Femur (tissue), 1 donor: Measurements from ENCODE around the gene COL23A1.

Source experiments
- DNase-seq: peaks from one replicate; pipeline ENCODE4 v3.0.0-alpha.2; 2017

The COL23A1 gene

DNA sequence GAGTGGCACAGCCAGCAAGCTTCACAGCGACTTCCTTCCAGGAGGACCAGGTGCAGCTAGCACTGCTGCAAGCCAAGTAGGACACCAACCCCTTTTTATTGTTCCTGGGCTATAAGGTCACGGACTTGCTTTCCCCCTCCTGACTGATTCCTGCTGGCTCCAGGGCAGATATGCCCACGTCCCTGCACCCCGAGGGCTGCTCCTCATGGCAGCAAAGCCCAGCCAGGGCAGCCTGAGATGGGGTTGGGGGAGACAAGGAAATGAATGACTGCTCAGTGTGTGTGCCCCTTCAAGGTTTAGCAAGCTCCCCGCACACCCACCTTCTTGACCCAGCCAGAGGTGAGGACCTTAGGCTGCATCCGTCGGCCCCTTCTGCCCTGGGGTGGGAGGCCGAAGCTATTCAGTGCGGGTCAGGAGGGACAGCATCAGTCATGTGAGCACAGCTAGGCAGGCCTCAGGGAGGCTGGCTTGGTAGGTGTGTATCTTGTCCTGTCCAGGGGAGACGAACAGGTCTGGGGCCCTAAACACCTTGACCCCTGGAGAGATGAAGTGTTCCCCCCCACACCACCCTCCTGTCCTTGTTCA is 221.4 kb downstream of the COL23A1 start:
- DNase-seq = no peak

- no peak for DNase-seq
Measured at GRCh38 chr5:178368274-178368673, 221.9 kb downstream of the COL23A1 start.

GRCh38 chr5:178367736-178368120 is 222.5 kb downstream of the COL23A1 start:
- no peak for DNase-seq

DNA sequence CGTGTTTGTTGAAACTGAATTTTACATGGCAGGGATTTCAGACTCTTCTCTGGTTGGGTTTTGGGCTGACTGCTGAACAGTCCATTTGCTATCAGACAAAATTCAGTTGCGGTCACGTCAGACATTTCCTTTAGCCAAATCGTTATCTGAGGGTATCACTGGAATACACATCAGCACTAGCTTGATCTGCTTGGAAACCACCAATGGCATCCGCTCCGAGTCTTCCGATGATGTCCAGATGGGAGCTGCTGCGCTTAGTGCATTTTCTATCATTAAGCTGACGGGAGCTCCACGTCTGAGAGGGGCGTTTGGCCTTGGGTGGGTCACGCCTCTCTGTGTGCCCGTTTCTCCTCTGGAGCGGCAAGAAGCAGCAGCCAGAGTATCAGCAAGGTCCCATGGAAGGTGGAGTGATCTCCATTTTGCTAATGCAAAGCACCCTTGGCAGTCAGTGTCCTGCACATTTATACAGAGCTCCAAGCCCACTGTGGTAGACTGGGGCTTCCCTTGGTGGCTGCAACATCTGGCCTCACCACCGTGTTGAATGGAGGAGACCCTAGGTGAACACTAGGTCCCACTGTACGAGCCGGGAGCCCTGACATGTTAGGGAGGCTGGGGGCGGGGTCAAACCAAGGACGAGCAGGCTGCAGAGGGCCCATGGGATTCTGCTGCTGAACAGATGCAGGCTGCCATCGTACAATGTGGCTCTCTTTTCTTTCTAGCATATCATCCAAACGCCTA is 223.0 kb downstream of the COL23A1 start:
- DNase-seq = no peak

GRCh38 chr5:178365501-178366440 is 224.4 kb downstream of the COL23A1 start:
- no peak for DNase-seq

GRCh38 chr5:178364326-178364675 is 225.9 kb downstream of the COL23A1 start:
- no peak for DNase-seq

DNA sequence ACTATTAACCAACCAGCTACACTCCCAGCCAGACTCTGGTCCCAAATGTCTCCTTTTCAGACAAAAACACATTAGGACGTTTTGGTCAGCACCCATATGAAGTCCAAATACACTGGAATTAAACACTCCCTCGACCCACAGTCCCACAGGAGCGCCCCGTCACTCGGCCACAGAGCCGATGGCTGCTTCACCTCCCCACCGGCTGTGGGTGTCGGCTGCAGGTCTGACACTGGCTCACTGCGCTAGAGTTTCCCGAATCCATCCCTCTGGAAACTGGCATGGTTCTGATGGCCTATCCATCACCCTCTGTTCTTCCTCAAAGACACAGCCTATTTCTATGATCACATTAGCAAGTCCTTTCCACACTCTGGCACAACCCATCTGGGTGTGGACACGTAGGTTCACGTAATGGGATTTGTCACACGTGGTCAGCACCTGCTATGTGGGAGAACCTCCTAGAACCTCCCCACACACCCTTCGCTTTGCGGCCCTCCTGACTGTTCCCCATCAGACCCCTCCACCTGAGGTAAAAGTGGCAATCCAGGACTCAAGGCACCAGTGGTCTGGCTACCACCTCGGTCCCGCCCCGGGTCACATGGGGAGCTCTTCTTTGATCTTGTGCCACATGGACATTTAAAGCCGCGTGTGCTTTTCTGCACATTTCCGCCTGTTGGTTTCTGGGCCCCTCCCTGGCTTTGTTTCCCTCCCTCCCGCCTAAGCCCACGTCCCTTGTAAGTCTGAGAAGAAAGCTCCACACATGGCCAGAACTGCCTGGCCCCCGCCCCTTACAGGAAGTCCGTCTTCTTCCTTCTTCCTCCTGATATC is 226.5 kb downstream of the COL23A1 start:
- DNase-seq = no peak

DNA sequence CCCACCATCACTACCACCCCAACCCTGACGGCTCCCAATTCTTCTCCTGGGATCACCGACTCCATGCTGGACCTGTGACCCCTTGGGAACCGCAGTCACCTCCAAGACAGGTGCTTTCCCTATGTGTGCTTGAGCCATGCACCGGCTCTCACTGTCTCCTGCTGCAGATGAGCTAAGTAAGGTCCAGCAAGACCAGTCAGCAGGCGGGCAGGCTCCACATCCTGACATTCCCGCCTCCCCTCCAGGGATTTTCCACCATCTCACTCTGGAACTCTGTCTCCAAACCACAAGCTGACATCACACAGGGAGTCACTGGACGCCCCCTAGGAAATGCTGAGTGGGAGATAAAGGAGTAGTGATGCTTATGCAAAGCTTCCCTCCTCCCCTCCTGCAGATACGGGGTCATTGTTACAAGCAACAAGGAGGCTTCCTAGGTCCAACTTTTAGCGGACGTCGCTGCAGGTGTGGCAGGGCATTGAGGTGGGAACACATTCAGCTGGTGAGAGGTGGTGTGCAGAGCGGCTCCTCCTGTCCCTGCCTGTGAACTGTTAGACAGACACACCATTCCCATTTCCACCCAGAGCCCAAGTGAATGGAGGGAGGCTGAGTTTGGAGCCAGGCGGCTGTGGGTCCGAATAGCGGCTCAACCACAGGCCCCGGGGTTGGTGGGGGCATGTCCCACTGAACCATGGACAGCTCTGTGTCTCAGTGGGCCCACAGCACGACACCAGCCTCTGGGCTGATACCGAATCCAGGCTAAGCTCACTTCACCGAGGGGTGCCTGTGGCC is 228.3 kb downstream of the COL23A1 start:
- DNase-seq = no peak

- no peak for DNase-seq
Measured at GRCh38 chr5:178360926-178361235, 229.3 kb downstream of the COL23A1 start.

- DNase-seq = no peak
Measured at GRCh38 chr5:178360222-178360925, 229.8 kb downstream of the COL23A1 start.

DNA sequence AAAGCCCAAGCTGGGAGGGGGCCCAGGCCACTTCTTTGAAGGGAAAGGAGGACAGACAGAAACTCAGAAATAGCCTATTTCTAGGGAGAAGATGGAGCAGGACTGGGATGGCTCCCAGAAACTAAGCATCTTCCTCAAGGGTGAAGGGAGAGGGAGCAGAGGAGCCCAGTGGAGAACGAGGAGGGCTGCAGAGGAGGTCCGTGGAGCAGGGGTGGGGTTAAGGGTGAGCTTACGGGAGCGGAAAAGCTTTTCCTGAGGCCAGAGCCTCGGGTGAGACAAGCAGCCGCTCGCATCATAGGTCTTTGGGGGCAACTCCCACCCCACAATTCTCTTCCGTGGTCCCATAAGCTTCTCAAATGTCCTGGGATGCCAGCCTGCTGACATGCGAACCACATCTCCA is 230.5 kb downstream of the COL23A1 start:
- DNase-seq = no peak

- DNase-seq = no peak
Measured at GRCh38 chr5:178357678-178358077, 232.5 kb downstream of the COL23A1 start.

- DNase-seq = no peak
Measured at GRCh38 chr5:178357121-178357521, 233.1 kb downstream of the COL23A1 start.

DNA sequence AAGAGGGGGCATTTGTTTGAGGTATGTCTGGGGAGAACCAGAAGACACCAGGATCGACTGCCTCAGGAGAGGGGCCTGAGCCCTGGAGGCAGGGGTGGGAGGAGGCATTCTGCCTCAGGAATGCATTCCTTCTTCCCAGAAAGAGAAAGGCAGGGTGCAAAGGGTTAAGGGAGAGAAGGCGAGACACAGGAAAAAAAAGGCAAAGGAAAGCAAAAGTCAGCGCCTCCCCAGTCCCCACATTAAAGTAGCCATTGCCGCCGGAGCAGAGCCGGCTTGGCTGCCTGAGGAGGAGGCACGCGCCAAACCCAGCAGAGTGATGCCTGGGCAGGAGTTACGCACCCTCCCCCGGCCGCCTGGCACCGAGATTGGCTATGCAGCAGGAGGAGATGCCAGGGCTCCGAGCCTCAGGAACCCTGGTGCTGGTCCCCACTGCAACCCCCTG is 233.7 kb downstream of the COL23A1 start:
- DNase-seq = peak; percentile 58

DNA sequence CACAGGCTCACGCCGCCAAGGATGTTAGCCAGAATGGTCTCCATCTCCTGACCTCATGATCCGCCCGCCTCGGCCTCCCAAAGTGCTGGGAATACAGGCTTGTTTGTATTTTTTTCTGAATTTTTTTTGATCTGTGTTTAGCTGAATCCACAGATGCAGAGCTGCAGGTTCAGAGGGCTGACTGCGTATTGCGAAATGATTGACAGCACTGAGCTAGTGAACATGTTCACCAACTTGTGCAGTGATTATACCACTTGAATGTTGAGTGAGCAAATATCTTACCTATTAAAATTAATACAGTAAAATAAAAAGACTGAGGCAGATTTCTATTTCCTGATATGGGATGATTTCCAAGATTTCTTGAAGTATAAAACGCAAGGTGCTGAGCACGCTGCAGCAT is 234.5 kb downstream of the COL23A1 start:
- no peak for DNase-seq

- no peak for DNase-seq
Measured at GRCh38 chr5:178353461-178353860, 236.7 kb downstream of the COL23A1 start.

DNA sequence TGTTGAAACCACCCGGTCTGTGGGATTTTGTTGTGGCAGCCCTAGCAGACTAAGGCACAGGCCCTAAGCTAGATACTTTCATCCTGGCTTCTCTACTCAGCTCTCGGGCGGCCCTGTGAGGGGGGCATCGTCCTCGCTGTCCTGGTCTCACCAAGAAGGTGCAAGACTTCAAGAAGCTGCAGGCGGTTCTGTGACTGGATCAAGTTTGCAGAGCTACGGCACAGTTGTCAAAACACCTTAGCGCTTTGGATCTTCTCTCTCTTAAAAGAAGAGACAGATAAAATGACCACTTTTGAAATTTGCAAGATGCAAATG is 238.2 kb downstream of the COL23A1 start:
- DNase-seq = no peak

DNA sequence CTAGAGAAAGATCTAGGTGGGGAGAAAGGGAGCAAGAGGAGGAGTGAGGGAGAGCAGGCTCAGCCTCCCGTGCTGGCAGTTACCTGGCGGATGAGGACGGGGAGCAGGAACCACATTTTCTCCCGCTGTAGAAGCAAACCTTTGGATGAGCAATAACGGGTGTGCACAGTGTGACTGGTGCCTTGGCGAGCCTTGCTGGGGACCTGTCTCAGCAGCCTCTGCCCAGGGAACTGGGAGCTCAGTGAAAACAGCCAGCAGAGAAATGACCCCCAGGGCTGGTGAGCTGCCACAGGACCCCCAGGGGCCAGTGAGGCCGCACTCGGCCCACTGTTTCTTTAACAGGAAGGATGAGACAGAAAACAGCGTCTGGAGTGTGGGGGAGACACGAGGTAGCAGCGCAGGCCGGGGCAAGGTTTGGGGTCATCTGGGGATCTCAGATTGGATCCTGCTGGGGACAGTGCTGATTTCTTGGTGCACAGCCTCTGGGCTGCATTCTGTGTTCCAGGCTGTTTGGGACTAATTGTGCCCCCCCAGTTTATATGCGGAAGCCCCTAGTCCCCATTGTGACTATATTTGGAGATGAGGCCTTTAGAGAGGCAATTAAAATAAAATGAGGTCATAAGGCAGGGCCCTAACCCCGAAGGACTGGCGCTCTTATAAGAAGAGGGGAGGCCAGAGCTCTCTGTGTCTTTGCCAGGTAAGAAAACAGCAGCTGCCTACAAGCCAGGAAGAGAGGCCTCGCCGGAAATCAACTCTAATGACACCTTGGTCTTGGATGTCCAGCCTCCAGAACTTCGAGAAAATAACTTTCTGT is 238.8 kb downstream of the COL23A1 start:
- no peak for DNase-seq

GRCh38 chr5:178350361-178351220 is 239.6 kb downstream of the COL23A1 start:
- DNase-seq = no peak
